ENCODE results near the gene MRPS31. TPM values are rescaled to one million over a fixed set of nuclear protein-coding genes. Genes with fewer than 3 reads are reported as not detected.
A peak's percentile ranks its signal among the peaks of the same experiment; 100 is the strongest.

MRPS31 gene
- total and polyA plus RNA-seq, 12 donors: 13.1 to 115 (median 24.9) TPM

- Histone ChIP-seq H3K9me3 (replicated peaks in 1 of 3) (no peaks in the 10 kb centered on the region), H3K27ac (no peak overlapping the region), H3K27me3 (no peaks in the 10 kb centered on the region), H3K4me3 (no peak overlapping the region), H3K4me1 (replicated peaks in 1 of 2) (no peaks in the 10 kb centered on the region), H3K36me3 (replicated peaks in 1 of 2) (no peaks in the 10 kb centered on the region)
- TF ChIP-seq POLR2A (IDR thresholded peaks at IDR 0.05): no peak
- no peak for TF ChIP-seq CTCF (IDR thresholded peaks at IDR 0.05)
- 83 to 89% (median 86%) methylated on average over 4 of the region's 4 CpGs for WGBS, 4 donors
- DNase-seq: no peak
- intact Hi-C loops (cut with DNase I): no loop called here
These were observed 76.6 kb downstream of the MRPS31 start for GRCh38 chr13:40694426-40694825.

GRCh38 chr13:40692946-40693345 is 78.0 kb downstream of the MRPS31 start:
- TF ChIP-seq CTCF (IDR thresholded peaks at IDR 0.05) (no peak), POLR2A (IDR thresholded peaks at IDR 0.05) (no peak)
- no peaks in the 10 kb centered on the region for H3K4me1 ChIP-seq (replicated peaks in 1 of 2)
- intact Hi-C loops (cut with DNase I): no loop called here
- 61 to 76% (median 64%) methylated on average over 2 of the region's 2 CpGs for WGBS, 4 donors
- no peak overlapping the region for H3K27ac ChIP-seq
- H3K27me3 ChIP-seq: no peaks in the 10 kb centered on the region
- no peaks in the 10 kb centered on the region for H3K36me3 ChIP-seq (replicated peaks in 1 of 2)
- no peak for DNase-seq
- H3K4me3 ChIP-seq: no peak overlapping the region
- no peaks in the 10 kb centered on the region for H3K9me3 ChIP-seq (replicated peaks in 1 of 3)

GRCh38 chr13:40688781-40689180 is 82.2 kb downstream of the MRPS31 start:
- no peak for DNase-seq
- Histone ChIP-seq H3K27me3 (no peaks in the 10 kb centered on the region), H3K36me3 (replicated peaks in 1 of 2) (no peaks in the 10 kb centered on the region), H3K4me1 (replicated peaks in 1 of 2) (no peaks in the 10 kb centered on the region), H3K27ac (no peak overlapping the region), H3K4me3 (no peak overlapping the region), H3K9me3 (replicated peaks in 1 of 3) (no peaks in the 10 kb centered on the region)
- intact Hi-C loops (cut with DNase I): loop anchor here in 1 of 2 donors (10.0 kb wide), 2 partner anchors 744 to 1004 kb away; no protein-coding TSS in a partner anchor
- 76 to 86% (median 80%) methylated on average over 3 of the region's 3 CpGs for WGBS, 4 donors
- TF ChIP-seq POLR2A (IDR thresholded peaks at IDR 0.05): no peak
- TF ChIP-seq CTCF (IDR thresholded peaks at IDR 0.05): no peak

GRCh38 chr13:40682449-40683240 is 88.3 kb downstream of the MRPS31 start:
- Histone ChIP-seq H3K4me1 (replicated peaks in 1 of 2) (no peaks in the 10 kb centered on the region), H3K4me3 (no peak overlapping the region), H3K9me3 (replicated peaks in 1 of 3) (no peaks in the 10 kb centered on the region), H3K27ac (no peak overlapping the region), H3K36me3 (replicated peaks in 1 of 2) (no peaks in the 10 kb centered on the region), H3K27me3 (no peaks in the 10 kb centered on the region)
- WGBS, 4 donors: 48 to 53% (median 50%) methylated on average over 11 of the region's 11 CpGs
- intact Hi-C loops (cut with DNase I): loop anchor here (5.0 to 10.0 kb wide), 3 partner anchors 615 to 998 kb away; no protein-coding TSS in a partner anchor
- TF ChIP-seq POLR2A (IDR thresholded peaks at IDR 0.05) (no peak), CTCF (IDR thresholded peaks at IDR 0.05) (peak; percentile 33 to 80 (median 64))
- no peak for DNase-seq

Measured in adrenal gland (tissue), 12 donors.